ENCODE data around the gene CDH4.

- TF ChIP-seq TAF1 (IDR thresholded peaks at IDR 0.05; ENCODE audit: borderline replicate concordance, insufficient read depth, low read length): no peak
- TF ChIP-seq POLR2AphosphoS5 (IDR thresholded peaks at IDR 0.05; ENCODE audit: low read depth, low read length): peak; percentile 56
- TF ChIP-seq SIN3A (IDR thresholded peaks at IDR 0.05; ENCODE audit: borderline replicate concordance, insufficient read depth, low read length): no peak
- TF ChIP-seq, protein P1, sequence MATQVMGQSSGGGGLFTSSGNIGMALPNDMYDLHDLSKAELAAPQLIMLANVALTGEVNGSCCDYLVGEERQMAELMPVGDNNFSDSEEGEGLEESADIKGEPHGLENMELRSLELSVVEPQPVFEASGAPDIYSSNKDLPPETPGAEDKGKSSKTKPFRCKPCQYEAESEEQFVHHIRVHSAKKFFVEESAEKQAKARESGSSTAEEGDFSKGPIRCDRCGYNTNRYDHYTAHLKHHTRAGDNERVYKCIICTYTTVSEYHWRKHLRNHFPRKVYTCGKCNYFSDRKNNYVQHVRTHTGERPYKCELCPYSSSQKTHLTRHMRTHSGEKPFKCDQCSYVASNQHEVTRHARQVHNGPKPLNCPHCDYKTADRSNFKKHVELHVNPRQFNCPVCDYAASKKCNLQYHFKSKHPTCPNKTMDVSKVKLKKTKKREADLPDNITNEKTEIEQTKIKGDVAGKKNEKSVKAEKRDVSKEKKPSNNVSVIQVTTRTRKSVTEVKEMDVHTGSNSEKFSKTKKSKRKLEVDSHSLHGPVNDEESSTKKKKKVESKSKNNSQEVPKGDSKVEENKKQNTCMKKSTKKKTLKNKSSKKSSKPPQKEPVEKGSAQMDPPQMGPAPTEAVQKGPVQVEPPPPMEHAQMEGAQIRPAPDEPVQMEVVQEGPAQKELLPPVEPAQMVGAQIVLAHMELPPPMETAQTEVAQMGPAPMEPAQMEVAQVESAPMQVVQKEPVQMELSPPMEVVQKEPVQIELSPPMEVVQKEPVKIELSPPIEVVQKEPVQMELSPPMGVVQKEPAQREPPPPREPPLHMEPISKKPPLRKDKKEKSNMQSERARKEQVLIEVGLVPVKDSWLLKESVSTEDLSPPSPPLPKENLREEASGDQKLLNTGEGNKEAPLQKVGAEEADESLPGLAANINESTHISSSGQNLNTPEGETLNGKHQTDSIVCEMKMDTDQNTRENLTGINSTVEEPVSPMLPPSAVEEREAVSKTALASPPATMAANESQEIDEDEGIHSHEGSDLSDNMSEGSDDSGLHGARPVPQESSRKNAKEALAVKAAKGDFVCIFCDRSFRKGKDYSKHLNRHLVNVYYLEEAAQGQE (IDR thresholded peaks at IDR 0.05; ENCODE audit: insufficient read depth in 1 of 2, low read depth in 2 of 2, low read length in 2 of 2): no peak
- no peak for TF ChIP-seq FOXP2 (optimal IDR thresholded peaks at IDR 0.05; ENCODE audit: borderline replicate concordance, extremely low read depth, extremely low read length, insufficient read depth)
Measured at GRCh38 chr20:61311656-61312387, 59.8 kb downstream of the CDH4 start.

All from PFSK-1 (cell line).